Fibroblast of the aortic adventitia (primary cell): ENCODE data around the gene FMR1NB. TPM values are rescaled to one million over a fixed set of nuclear protein-coding genes. Genes with fewer than 3 reads are reported as not detected.

ENCODE experiments used
- DNase-seq: peaks from one replicate; pipeline ENCODE4 v3.0.0-alpha.2; 2010; ENCODE audit warnings: low read depth
- H3K4me3 ChIP-seq: 2 replicates; pipeline ENCODE4 v1.5.1; 2011; ENCODE audit warnings: low read depth, mild to moderate bottlenecking, control low read depth, low read length, moderate library complexity
- total RNA-seq: library from RNA; depleted of rRNA; stranded (reverse); fragments of >200 nt; gene quantifications from 2 replicates; pipeline ENCODE4 v1.2.3, GENCODE V29; 2012; ENCODE audit warnings: low replicate concordance
- TF ChIP-seq, protein P1 (sequence below): IDR thresholded peaks from 2 replicates; pipeline ENCODE4 v1.5.1; 2011; ENCODE audit warnings: mild to moderate bottlenecking, low read length, control low read depth, inconsistent platforms; ENCODE audit not compliant: insufficient read depth

The FMR1NB gene
- total RNA-seq, 1 donor: not detected

DNA sequence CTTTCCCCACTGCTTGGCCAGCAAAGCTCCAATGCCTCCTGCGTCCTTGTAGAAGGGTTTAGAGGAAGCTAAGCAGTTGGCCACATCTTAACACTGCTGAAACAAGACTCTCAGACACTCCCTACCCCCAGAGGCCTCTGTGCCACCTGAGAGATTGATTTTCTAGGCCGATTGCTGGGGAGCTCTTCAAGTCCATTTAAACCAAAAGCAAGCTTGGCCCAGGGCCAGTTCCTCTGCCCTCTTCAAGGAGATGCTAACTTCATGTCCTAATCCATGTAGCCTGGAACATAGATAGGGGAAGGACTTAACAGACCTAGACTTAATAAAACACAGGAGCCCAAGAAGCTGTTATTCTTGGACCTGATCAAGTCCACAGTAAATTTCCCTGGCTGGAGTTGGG lies 27.2 kb upstream of the FMR1NB start:
- DNase-seq: peak; percentile 6
- no peak overlapping the region for H3K4me3 ChIP-seq
- TF ChIP-seq, protein P1, sequence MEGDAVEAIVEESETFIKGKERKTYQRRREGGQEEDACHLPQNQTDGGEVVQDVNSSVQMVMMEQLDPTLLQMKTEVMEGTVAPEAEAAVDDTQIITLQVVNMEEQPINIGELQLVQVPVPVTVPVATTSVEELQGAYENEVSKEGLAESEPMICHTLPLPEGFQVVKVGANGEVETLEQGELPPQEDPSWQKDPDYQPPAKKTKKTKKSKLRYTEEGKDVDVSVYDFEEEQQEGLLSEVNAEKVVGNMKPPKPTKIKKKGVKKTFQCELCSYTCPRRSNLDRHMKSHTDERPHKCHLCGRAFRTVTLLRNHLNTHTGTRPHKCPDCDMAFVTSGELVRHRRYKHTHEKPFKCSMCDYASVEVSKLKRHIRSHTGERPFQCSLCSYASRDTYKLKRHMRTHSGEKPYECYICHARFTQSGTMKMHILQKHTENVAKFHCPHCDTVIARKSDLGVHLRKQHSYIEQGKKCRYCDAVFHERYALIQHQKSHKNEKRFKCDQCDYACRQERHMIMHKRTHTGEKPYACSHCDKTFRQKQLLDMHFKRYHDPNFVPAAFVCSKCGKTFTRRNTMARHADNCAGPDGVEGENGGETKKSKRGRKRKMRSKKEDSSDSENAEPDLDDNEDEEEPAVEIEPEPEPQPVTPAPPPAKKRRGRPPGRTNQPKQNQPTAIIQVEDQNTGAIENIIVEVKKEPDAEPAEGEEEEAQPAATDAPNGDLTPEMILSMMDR: no peak

GRCh38 chrX:147957291-147957690 lies 23.8 kb upstream of the FMR1NB start:
- DNase-seq: no peak
- no peak overlapping the region for H3K4me3 ChIP-seq
- TF ChIP-seq, protein P1: no peak

- no peak overlapping the region for H3K4me3 ChIP-seq
- peak; percentile 7 for DNase-seq
- TF ChIP-seq, protein P1: no peak
Observed at GRCh38 chrX:147958291-147958690, 22.8 kb upstream of the FMR1NB start.

DNA sequence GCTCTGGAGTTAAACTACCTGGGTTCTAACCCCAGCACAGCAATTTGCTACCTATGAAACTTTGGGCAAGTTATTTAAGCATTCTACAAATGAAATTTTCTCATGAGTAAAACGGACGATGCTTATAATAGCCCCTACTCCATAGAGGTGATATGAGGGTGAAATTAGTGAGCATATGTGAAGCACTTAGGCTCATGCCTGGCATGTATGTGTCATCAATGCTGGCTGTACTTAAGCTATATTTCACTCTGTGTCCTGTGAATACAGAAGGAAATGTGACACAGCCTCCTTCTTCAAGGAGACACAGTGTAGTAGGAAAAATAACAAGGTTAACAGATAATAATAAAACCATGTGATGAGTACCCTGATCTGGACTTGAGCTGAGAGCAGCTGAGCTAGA lies 20.4 kb upstream of the FMR1NB start:
- H3K4me3 ChIP-seq: no peak overlapping the region
- TF ChIP-seq, protein P1: no peak
- no peak for DNase-seq

DNA sequence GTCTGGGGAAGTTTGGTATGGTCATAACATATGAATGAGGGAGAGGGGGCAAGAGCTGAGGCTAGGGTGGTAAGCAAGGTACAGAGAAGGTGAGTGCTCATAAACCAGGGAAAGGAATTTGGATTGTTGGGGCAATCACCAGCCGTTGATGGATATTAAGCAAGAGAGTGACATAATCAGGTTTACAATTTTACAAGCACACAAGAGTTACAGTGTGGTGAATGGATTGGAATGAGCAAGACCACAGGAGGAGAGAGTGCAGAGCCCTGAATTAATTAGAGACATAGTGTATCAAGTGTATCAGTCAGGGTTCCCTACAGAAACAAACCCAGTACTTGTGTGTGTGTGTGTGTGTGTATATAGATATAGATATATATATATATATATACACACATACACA lies 18.7 kb upstream of the FMR1NB start:
- no peak for DNase-seq
- TF ChIP-seq, protein P1: no peak

GRCh38 chrX:147978931-147979330 lies 2.2 kb upstream of the FMR1NB start:
- DNase-seq: no peak
- TF ChIP-seq, protein P1: no peak
- no peak overlapping the region for H3K4me3 ChIP-seq

More for the DNA sequence above, 18.7 kb upstream of the FMR1NB start:
- H3K4me3 ChIP-seq: no peak overlapping the region

DNA sequence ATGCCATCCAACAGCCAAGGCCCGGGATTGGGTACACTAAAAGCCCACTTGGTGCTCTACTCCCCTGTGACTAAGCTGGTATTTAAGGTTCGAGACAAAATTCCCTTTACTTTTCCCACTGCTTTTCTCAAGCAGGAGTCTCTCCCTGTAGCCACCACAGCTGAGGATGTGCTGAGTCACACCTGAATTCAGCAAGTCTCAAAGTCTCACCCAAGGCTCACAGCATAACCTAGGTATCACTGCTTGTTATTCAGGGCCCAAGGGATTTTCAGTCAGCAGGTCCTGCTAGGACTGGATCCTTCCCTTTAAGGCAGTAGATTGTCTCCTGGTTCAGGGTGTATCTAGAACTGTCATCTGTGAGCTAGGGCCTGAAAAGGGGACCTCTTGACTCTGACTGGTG lies 39.2 kb downstream of the FMR1NB start:
- DNase-seq: no peak
- no peak overlapping the region for H3K4me3 ChIP-seq
- TF ChIP-seq, protein P1: no peak
